ENCODE results near the gene NACAD. TPM values are rescaled to one million over a fixed set of nuclear protein-coding genes. Genes with fewer than 3 reads are reported as not detected.

Gene NACAD
- polyA plus RNA-seq, 2 of the 4 experiments (the other 2 are of a cell fraction): 0.03 to 0.43 TPM

GRCh38 chr7:45108863-45109262 lies 20.1 kb upstream of the NACAD start:
- Histone ChIP-seq H3K27ac (no peak overlapping the region), H3K4me2 (peak overlapping the region; percentile 79), H3K4me1 (peaks cover 28% of the 10 kb centered on the region), H3K4me3 (no peak overlapping the region), H3K9me3 (no peaks in the 10 kb centered on the region)
- no peak for ATAC-seq
- POLR2A ChIA-PET: no interaction called here
- CTCF ChIA-PET: no interaction called here
- no peak for DNase-seq (ENCODE audit: low read depth in 1 of 2, low spot score in 1 of 2)
- WGBS (ENCODE audit: missing lambda C conversion rate): 88% methylated on average over 8 of the region's 8 CpGs
- TF ChIP-seq, protein P1, sequence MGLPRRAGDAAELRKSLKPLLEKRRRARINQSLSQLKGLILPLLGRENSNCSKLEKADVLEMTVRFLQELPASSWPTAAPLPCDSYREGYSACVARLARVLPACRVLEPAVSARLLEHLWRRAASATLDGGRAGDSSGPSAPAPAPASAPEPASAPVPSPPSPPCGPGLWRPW (IDR thresholded peaks at IDR 0.05): no peak
- no peak for TF ChIP-seq POLR2A (IDR thresholded peaks at IDR 0.05; ENCODE audit: low read length)
- no peak for TF ChIP-seq MYC (IDR thresholded peaks at IDR 0.05; ENCODE audit: borderline replicate concordance, low read length)
- no peak for TF ChIP-seq BHLHE40 (IDR thresholded peaks at IDR 0.05; ENCODE audit: low read depth, low read length)
- no peak for TF ChIP-seq TFCP2L1 (CRISPR knock-in tag; IDR thresholded peaks at IDR 0.05)
- TF ChIP-seq EHF (CRISPR knock-in tag; IDR thresholded peaks at IDR 0.05): no peak
- TF ChIP-seq GATA3 (IDR thresholded peaks at IDR 0.05; ENCODE audit: borderline replicate concordance): no peak
- TF ChIP-seq MAFK (IDR thresholded peaks at IDR 0.05; ENCODE audit: partially characterized antibody): no peak
- no peak for TF ChIP-seq RCOR1 (IDR thresholded peaks at IDR 0.05; ENCODE audit: low read depth, low read length)
- TF ChIP-seq ZSCAN20 (CRISPR knock-in tag; IDR thresholded peaks at IDR 0.05): no peak
- TF ChIP-seq RARB (CRISPR knock-in tag; IDR thresholded peaks at IDR 0.05): no peak
- FAIRE-seq: no peak

GRCh38 chr7:45107356-45107755 lies 18.6 kb upstream of the NACAD start:
- Histone ChIP-seq H3K4me3 (no peak overlapping the region), H3K4me2 (no peak overlapping the region), H3K9me3 (no peaks in the 10 kb centered on the region), H3K4me1 (peaks cover 24% of the 10 kb centered on the region), H3K27ac (no peak overlapping the region)
- ChIA-PET CTCF (no interaction called here), POLR2A (no interaction called here)
- 97% methylated on average over 3 of the region's 3 CpGs for WGBS (ENCODE audit: missing lambda C conversion rate)
- no peak for ATAC-seq
- TF ChIP-seq RARB (CRISPR knock-in tag; IDR thresholded peaks at IDR 0.05) (no peak), FOSL2 (IDR thresholded peaks at IDR 0.05) (no peak), FOSL2 (CRISPR knock-in tag; IDR thresholded peaks at IDR 0.05) (no peak), JUN (IDR thresholded peaks at IDR 0.05) (no peak), TP53 (CRISPR knock-in tag; IDR thresholded peaks at IDR 0.05) (no peak), RNF2 (IDR thresholded peaks at IDR 0.05; ENCODE audit: borderline replicate concordance, low read depth) (no peak), KDM5A (IDR thresholded peaks at IDR 0.05) (no peak), RCOR1 (IDR thresholded peaks at IDR 0.05; ENCODE audit: low read depth, low read length) (no peak), ZC3H11A (IDR thresholded peaks at IDR 0.05) (no peak), FOSB (CRISPR knock-in tag; IDR thresholded peaks at IDR 0.05) (no peak), GATA3 (IDR thresholded peaks at IDR 0.05; ENCODE audit: borderline replicate concordance) (no peak), ESRRA (IDR thresholded peaks at IDR 0.05; ENCODE audit: borderline replicate concordance, low read length) (no peak), CHD2 (IDR thresholded peaks at IDR 0.05; ENCODE audit: low read length, partially characterized antibody) (no peak), ZNF302 (CRISPR knock-in tag; IDR thresholded peaks at IDR 0.05) (no peak), HOXB13 (CRISPR knock-in tag; IDR thresholded peaks at IDR 0.05; ENCODE audit: low read depth) (no peak)
- TF ChIP-seq, protein P2, sequence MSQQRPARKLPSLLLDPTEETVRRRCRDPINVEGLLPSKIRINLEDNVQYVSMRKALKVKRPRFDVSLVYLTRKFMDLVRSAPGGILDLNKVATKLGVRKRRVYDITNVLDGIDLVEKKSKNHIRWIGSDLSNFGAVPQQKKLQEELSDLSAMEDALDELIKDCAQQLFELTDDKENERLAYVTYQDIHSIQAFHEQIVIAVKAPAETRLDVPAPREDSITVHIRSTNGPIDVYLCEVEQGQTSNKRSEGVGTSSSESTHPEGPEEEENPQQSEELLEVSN (IDR thresholded peaks at IDR 0.05; ENCODE audit: borderline replicate concordance, low read depth): no peak
- TF ChIP-seq, protein P3, sequence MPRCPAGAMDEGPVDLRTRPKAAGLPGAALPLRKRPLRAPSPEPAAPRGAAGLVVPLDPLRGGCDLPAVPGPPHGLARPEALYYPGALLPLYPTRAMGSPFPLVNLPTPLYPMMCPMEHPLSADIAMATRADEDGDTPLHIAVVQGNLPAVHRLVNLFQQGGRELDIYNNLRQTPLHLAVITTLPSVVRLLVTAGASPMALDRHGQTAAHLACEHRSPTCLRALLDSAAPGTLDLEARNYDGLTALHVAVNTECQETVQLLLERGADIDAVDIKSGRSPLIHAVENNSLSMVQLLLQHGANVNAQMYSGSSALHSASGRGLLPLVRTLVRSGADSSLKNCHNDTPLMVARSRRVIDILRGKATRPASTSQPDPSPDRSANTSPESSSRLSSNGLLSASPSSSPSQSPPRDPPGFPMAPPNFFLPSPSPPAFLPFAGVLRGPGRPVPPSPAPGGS (IDR thresholded peaks at IDR 0.05): no peak
- DNase-seq (ENCODE audit: low read depth in 1 of 2, low spot score in 1 of 2): no peak
- no peak for FAIRE-seq

DNA sequence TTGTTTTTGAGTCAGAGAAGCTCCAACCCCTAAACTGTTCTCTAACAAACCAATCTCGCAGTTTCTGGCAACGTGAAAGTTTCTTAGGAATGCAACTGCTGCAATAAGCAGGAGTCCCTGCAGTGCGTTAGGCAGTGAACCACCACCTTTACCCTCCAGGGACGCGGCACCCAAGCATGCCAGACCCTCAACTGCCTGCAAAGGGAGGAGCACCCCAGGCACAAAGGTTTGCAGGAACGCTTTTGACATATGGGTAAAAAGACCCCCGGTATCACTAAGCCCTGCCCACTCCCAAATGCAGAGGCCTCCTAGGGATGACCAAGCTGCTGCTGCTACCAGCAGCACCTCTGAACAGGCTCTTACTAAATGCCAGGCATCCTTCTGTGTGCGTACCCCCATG lies 18.1 kb upstream of the NACAD start:
- WGBS (ENCODE audit: missing lambda C conversion rate): 83% methylated on average over 7 of the region's 8 CpGs
- Histone ChIP-seq H3K27ac (no peak overlapping the region), H3K4me2 (no peak overlapping the region), H3K4me1 (peaks cover 23% of the 10 kb centered on the region), H3K9me3 (no peaks in the 10 kb centered on the region), H3K4me3 (no peak overlapping the region)
- ATAC-seq (no peak), FAIRE-seq (no peak), DNase-seq (ENCODE audit: low read depth in 1 of 2, low spot score in 1 of 2) (no peak)
- ChIA-PET CTCF (interaction anchor here (0.9 to 1.1 kb wide), 2 partner anchors 10 to 105 kb away, joined by 3 read pairs; no protein-coding TSS in a partner anchor), POLR2A (no interaction called here)
- no peak for TF ChIP-seq ZNF302 (CRISPR knock-in tag; IDR thresholded peaks at IDR 0.05)
- TF ChIP-seq, protein P2 (IDR thresholded peaks at IDR 0.05; ENCODE audit: borderline replicate concordance, low read depth): no peak
- no peak for TF ChIP-seq SMC3 (IDR thresholded peaks at IDR 0.05)
- TF ChIP-seq RFX5 (IDR thresholded peaks at IDR 0.05): no peak
- TF ChIP-seq NR3C1 (IDR thresholded peaks at IDR 0.05): no peak
- TF ChIP-seq KDM5A (IDR thresholded peaks at IDR 0.05): no peak
- no peak for TF ChIP-seq HMGXB4 (CRISPR knock-in tag; IDR thresholded peaks at IDR 0.05; ENCODE audit: borderline replicate concordance)
- TF ChIP-seq EHMT2 (IDR thresholded peaks at IDR 0.05; ENCODE audit: low read depth): no peak
- TF ChIP-seq PBX3 (IDR thresholded peaks at IDR 0.05): no peak
- TF ChIP-seq FOSB (CRISPR knock-in tag; IDR thresholded peaks at IDR 0.05): no peak
- TF ChIP-seq ZC3H11A (IDR thresholded peaks at IDR 0.05): no peak
